Uterus (tissue), 4 donors: ENCODE measurements around the gene LMNA. TPM values are rescaled to one million over a fixed set of nuclear protein-coding genes. Genes with fewer than 3 reads are reported as not detected.

Source experiments
- DNase-seq, 2 donors: peaks; one replicate each; pipeline ENCODE4 v3.0.0-alpha.2; 2019 to 2020
- H3K27ac ChIP-seq, 2 donors: fragments of 200-600 bp; sonication (generic); 1 replicate in 1 of 2; 2 replicates in 1 of 2; pipeline ENCODE4 v1.5.1; 2016 to 2018
- H3K27me3 ChIP-seq, 2 donors: fragments of 200-600 bp; sonication (generic); one replicate each; pipeline ENCODE4 v1.5.1; 2018 to 2019; ENCODE audit warnings: control low read depth in 1 of 2
- H3K36me3 ChIP-seq, 2 donors: fragments of 200-600 bp; sonication (generic); one replicate each; pipeline ENCODE4 v1.5.1; 2019; ENCODE audit warnings: control low read depth in 1 of 2
- H3K4me1 ChIP-seq, 2 donors: fragments of 200-600 bp; sonication (generic); one replicate each; pipeline ENCODE4 v1.5.1; 2018 to 2019; ENCODE audit warnings: control low read depth in 1 of 2
- H3K4me3 ChIP-seq, 2 donors: fragments of 200-600 bp; sonication (generic); 1 replicate in 1 of 2; 2 replicates in 1 of 2; pipeline ENCODE4 v1.5.1; 2018 to 2019; ENCODE audit warnings: mild to moderate bottlenecking in 1 of 2
- H3K9me3 ChIP-seq, 2 donors: fragments of 200-600 bp; sonication (generic); one replicate each; pipeline ENCODE4 v1.5.1; 2019; ENCODE audit warnings: control low read depth in 1 of 2
- CTCF ChIP-seq, 4 experiments: fragments of 200-600 bp in 2 of 4; fragments of 450-650 bp in 2 of 4; sonication (generic) in 2 of 4; IDR thresholded peaks; one replicate each; pipeline ENCODE4 v1.5.1; 2016 to 2019; ENCODE audit warnings: antibody characterized with exemption in 4 of 4, mild to moderate bottlenecking in 2 of 4, moderate library complexity in 1 of 4
- POLR2A ChIP-seq, 2 donors: fragments of 450-650 bp; IDR thresholded peaks; one replicate each; pipeline ENCODE4 v1.6.1; 2016; ENCODE audit warnings: antibody characterized with exemption in 2 of 2, mild to moderate bottlenecking in 1 of 2, moderate library complexity in 1 of 2
- intact Hi-C: fragments of 100-400 bp; cut with DNase I; formaldehyde crosslinking; loops from one replicate; pipeline ENCODE4 v1.15.1; 2023; ENCODE audit warnings: low total_unique reads
- total RNA-seq, 4 donors: library from RNA; depleted of rRNA in 3 of 4; stranded (reverse); fragments of >200 nt in 3 of 4; gene quantifications; one replicate each; pipeline versions ENCODE4 v1.1.0 to v1.2.4, GENCODE V29; 2014 to 2023
- donor health status: DM: yes; HTN: yes; CAD: no.

Gene LMNA
- total RNA-seq, 4 donors from 2014 or later, result 245 to 533 (median 373) TPM

GRCh38 chr1:156160000-156160742, 45.7 kb downstream of the LMNA start:
- peak overlapping the region; percentile 83 to 86 for H3K27ac ChIP-seq
- intact Hi-C loops, result no loop called here
- DNase-seq, result no peak
- H3K4me3 ChIP-seq, result peak overlapping the region in 1 of 2 donors; percentile 48
- H3K9me3 ChIP-seq, result no peaks in the 10 kb centered on the region
- TF ChIP-seq POLR2A (IDR thresholded peaks at IDR 0.05) (no peak), CTCF (IDR thresholded peaks at IDR 0.05) (no peak)
- no peaks in the 10 kb centered on the region for H3K36me3 ChIP-seq
- H3K4me1 ChIP-seq, result peaks cover 0 to 4% of the 10 kb centered on the region in 2 donors
- no peaks in the 10 kb centered on the region for H3K27me3 ChIP-seq

DNA sequence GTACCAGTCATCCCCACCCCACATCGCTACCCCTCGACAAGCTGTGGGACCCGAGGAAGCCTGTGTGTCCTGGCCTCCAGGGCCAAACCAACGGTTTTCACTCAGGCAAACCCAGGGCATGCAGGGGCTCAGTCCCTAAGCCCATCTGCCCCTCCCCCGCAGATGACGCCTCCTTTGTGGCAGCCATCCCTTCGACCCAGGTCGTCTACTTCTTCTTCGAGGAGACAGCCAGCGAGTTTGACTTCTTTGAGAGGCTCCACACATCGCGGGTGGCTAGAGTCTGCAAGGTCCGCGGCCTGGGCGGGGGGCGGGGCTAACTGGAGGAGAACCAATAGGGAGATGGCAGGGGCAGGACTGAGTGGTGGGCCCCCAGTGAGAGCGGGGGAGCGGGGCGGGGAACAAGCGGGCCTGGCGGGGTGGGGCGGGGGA, 46.2 kb downstream of the LMNA start:
- Histone ChIP-seq H3K27ac (peak overlapping the region; percentile 83 to 86), H3K9me3 (no peaks in the 10 kb centered on the region), H3K4me3 (peak overlapping the region; percentile 21 to 48), H3K36me3 (no peaks in the 10 kb centered on the region), H3K27me3 (no peaks in the 10 kb centered on the region), H3K4me1 (peaks cover 0 to 4% of the 10 kb centered on the region in 2 donors)
- DNase-seq, result peak; percentile 85 to 92
- intact Hi-C loops, result no loop called here
- TF ChIP-seq POLR2A (IDR thresholded peaks at IDR 0.05), result no peak
- no peak for TF ChIP-seq CTCF (IDR thresholded peaks at IDR 0.05)

DNA sequence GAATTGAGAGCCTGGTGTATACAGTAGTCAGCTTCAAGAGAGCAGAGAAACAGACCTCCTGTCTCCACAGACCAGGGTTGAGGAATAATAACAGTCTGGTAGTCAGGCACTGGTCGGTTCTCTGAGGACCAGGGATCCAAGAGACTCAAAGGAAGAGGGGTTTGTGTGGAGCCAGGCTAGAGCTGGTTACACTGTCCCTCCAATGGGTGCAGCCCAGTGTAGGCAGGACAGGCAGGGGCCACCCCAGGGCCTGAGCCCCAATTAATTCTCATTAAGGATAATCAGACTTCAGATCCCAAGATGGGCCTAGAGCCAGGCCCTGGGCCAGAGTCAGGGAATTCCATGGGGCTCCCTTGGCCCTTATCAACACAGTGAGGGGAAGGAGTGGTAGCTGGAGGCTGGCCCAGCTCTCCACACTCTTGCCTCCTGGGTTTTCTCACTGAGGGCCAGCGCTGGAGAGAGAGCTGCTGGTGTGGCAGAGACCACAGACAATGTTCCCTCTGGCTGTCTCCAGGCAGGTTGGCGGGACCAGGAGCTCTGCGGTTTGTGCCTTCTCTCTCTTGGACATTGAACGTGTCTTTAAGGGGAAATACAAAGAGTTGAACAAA, 48.0 kb downstream of the LMNA start:
- Histone ChIP-seq H3K4me3 (no peak overlapping the region), H3K27me3 (no peaks in the 10 kb centered on the region), H3K4me1 (peaks cover 0 to 4% of the 10 kb centered on the region in 2 donors), H3K36me3 (no peaks in the 10 kb centered on the region), H3K27ac (no peak overlapping the region), H3K9me3 (no peaks in the 10 kb centered on the region)
- TF ChIP-seq CTCF (IDR thresholded peaks at IDR 0.05) (no peak), POLR2A (IDR thresholded peaks at IDR 0.05) (no peak)
- intact Hi-C loops, result no loop called here
- no peak for DNase-seq

GRCh38 chr1:156163712-156164111, 49.2 kb downstream of the LMNA start:
- H3K36me3 ChIP-seq, result no peaks in the 10 kb centered on the region

More at GRCh38 chr1:156163712-156164111, 49.2 kb downstream of the LMNA start:
- Histone ChIP-seq H3K4me3 (no peak overlapping the region), H3K4me1 (peaks cover 0 to 4% of the 10 kb centered on the region in 2 donors), H3K27ac (no peak overlapping the region), H3K27me3 (no peaks in the 10 kb centered on the region), H3K9me3 (no peaks in the 10 kb centered on the region)
- TF ChIP-seq CTCF (IDR thresholded peaks at IDR 0.05) (no peak), POLR2A (IDR thresholded peaks at IDR 0.05) (no peak)
- DNase-seq, result no peak
- intact Hi-C loops, result no loop called here
